Measurements from ENCODE around the gene NR2E1.

The NR2E1 gene

DNA sequence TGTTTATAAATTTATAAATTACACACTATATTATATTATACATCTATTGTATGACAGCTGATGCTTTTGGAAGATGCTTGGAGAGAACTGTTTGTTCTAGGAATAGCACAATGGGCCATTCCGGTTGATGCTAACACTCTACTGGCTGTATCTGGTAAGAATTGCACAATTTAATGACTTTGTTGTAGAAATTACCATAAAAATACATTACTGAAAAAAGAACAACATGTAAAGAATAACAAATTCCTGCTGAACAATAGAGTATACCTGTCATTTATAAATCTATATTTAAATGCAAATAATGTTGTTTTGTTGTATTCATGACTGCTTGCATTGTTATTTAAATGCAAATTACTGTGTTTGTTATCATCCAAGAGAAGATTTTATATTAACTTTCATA is 14.4 kb downstream of the NR2E1 start:
- TF ChIP-seq, protein P1, sequence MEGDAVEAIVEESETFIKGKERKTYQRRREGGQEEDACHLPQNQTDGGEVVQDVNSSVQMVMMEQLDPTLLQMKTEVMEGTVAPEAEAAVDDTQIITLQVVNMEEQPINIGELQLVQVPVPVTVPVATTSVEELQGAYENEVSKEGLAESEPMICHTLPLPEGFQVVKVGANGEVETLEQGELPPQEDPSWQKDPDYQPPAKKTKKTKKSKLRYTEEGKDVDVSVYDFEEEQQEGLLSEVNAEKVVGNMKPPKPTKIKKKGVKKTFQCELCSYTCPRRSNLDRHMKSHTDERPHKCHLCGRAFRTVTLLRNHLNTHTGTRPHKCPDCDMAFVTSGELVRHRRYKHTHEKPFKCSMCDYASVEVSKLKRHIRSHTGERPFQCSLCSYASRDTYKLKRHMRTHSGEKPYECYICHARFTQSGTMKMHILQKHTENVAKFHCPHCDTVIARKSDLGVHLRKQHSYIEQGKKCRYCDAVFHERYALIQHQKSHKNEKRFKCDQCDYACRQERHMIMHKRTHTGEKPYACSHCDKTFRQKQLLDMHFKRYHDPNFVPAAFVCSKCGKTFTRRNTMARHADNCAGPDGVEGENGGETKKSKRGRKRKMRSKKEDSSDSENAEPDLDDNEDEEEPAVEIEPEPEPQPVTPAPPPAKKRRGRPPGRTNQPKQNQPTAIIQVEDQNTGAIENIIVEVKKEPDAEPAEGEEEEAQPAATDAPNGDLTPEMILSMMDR (IDR thresholded peaks at IDR 0.05): no peak
- intact Hi-C loops (cut with DNase I; ENCODE audit: low total_unique reads): no loop called here
- H3K9me3 ChIP-seq: no peaks in the 10 kb centered on the region
- no peak overlapping the region for H3K4me3 ChIP-seq
- DNase-seq: no peak
- no peak overlapping the region for H3K27ac ChIP-seq
- H3K36me3 ChIP-seq: no peaks in the 10 kb centered on the region
- peaks cover 0 to 14% (median 11%) of the 10 kb centered on the region in 4 donors for H3K4me1 ChIP-seq
- H3K27me3 ChIP-seq: peaks cover 0 to 58% of the 10 kb centered on the region in 2 donors

DNA sequence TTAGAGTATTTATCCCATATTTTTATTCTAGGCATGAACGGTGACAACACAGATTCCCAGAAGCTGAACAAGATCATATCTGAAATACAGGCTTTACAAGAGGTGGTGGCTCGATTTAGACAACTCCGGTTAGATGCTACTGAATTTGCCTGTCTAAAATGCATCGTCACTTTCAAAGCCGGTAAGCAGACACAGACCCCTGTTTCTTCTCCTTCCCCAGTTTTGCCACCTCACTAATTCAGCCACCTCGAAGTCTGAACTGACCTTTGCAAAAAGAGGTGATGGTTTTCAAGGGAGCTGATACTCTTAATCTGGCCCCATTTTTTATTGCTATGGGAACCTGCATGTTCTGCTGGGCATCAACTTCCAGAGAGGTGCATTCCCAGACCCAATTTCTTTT is 15.0 kb downstream of the NR2E1 start:
- no peaks in the 10 kb centered on the region for H3K36me3 ChIP-seq
- DNase-seq: no peak
- H3K9me3 ChIP-seq: no peaks in the 10 kb centered on the region
- peaks cover 0 to 53% of the 10 kb centered on the region in 2 donors for H3K27me3 ChIP-seq
- no peak overlapping the region for H3K4me3 ChIP-seq
- intact Hi-C loops (cut with DNase I; ENCODE audit: low total_unique reads): no loop called here
- TF ChIP-seq, protein P1 (IDR thresholded peaks at IDR 0.05): no peak
- H3K4me1 ChIP-seq: peaks cover 0 to 9% (median 6%) of the 10 kb centered on the region in 4 donors
- no peak overlapping the region for H3K27ac ChIP-seq

DNA sequence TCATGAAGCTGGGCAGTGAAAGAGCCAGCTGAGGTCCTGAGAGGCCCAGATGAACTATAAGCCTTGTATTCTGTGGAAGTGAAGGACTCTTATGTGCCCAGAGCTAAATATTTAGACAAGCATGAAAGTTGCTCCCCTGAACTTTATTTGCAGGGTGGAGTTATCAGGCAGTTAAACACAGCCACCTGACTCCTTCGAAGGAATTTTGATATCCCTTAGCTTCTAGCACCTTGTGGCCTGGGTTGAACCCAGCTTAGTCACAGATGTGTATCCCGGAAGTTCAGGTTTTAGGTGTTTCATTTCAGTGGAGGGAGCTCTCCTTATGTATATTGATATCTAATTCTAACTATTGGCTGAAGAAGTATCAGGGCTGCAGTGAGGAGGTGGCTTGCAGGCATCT is 20.4 kb downstream of the NR2E1 start:
- intact Hi-C loops (cut with DNase I; ENCODE audit: low total_unique reads): no loop called here

DNA sequence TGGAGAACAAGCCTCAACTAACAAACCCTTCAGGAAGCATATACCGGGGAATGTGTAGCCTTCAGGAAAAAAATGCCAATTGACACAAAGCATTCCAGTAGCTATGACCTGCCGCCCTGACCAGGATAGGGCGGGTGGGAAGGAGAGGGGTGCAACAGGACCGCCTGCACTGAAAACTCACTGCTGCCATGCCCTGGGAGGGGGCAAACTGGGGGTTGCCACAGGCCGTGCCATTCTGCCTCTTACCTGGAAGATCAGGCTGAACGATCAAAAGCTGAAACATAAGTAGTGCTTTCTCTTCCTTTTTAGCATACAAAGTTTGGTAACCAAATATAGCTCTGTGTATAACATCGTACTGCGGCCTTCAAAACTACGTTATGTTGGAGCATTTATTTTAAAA is 21.7 kb downstream of the NR2E1 start:
- Histone ChIP-seq H3K36me3 (no peaks in the 10 kb centered on the region), H3K27me3 (peaks cover 0 to 6% of the 10 kb centered on the region in 2 donors), H3K4me1 (no peaks in the 10 kb centered on the region), H3K4me3 (no peak overlapping the region), H3K27ac (no peak overlapping the region), H3K9me3 (no peaks in the 10 kb centered on the region)
- DNase-seq: no peak
- intact Hi-C loops (cut with DNase I; ENCODE audit: low total_unique reads): no loop called here
- TF ChIP-seq, protein P1 (IDR thresholded peaks at IDR 0.05): no peak

More for the DNA sequence above, 20.4 kb downstream of the NR2E1 start:
- TF ChIP-seq, protein P1 (IDR thresholded peaks at IDR 0.05): no peak
- H3K36me3 ChIP-seq: no peaks in the 10 kb centered on the region
- no peaks in the 10 kb centered on the region for H3K4me1 ChIP-seq
- H3K27ac ChIP-seq: no peak overlapping the region
- no peaks in the 10 kb centered on the region for H3K9me3 ChIP-seq
- H3K4me3 ChIP-seq: no peak overlapping the region
- H3K27me3 ChIP-seq: peaks cover 0 to 9% of the 10 kb centered on the region in 2 donors
- DNase-seq: no peak

DNA sequence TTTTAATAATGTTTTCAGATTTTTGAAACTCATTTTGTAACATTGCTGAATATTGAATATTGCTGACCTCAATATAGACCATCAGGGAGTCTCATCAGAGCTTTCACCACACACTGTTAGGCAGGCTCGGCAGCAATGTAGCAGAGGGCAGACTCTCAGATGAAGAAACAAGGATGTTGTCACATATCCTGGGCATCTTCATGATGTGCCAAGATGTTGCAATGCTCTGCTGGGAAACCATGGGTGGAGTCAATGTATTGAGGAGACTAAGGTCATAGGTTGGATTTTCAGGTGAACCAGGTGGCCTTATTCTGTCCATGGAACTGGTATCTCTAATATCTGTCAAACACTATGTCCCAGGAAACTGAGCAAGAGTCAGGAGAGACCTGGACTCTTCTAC is 27.3 kb downstream of the NR2E1 start:
- no peaks in the 10 kb centered on the region for H3K9me3 ChIP-seq
- H3K27ac ChIP-seq: no peak overlapping the region
- H3K27me3 ChIP-seq: peaks cover 0 to 4% of the 10 kb centered on the region in 2 donors
- no peaks in the 10 kb centered on the region for H3K4me1 ChIP-seq
- TF ChIP-seq, protein P1 (IDR thresholded peaks at IDR 0.05): no peak
- no peak for DNase-seq
- H3K4me3 ChIP-seq: no peak overlapping the region
- intact Hi-C loops (cut with DNase I; ENCODE audit: low total_unique reads): no loop called here
- no peaks in the 10 kb centered on the region for H3K36me3 ChIP-seq

DNA sequence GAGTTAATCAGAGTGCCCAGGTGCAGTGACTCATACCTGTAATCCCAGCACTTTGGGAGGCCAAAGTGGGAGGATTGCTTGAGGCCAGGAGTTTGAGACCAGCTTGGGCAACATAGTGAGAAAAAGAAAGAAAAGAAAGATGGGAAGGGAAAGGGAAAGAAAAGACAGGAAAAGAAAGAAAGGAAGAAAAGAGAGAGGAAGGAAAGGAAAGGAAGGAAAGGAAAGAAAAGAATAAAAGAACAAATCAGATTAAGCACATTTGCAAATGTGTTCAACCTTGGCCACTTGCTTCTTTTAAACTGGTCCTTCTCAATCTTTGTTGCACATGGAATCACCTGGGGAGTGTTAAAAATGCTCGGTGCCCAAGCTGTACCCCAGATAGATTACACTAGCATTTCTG is 28.0 kb downstream of the NR2E1 start:
- peaks cover 0 to 4% of the 10 kb centered on the region in 2 donors for H3K27me3 ChIP-seq
- no peaks in the 10 kb centered on the region for H3K4me1 ChIP-seq
- intact Hi-C loops (cut with DNase I; ENCODE audit: low total_unique reads): no loop called here
- H3K27ac ChIP-seq: no peak overlapping the region
- no peaks in the 10 kb centered on the region for H3K9me3 ChIP-seq
- TF ChIP-seq, protein P1 (IDR thresholded peaks at IDR 0.05): no peak
- H3K4me3 ChIP-seq: no peak overlapping the region
- no peak for DNase-seq
- H3K36me3 ChIP-seq: no peaks in the 10 kb centered on the region

Data from tibial artery (tissue), 4 donors.